ENCODE data around the gene CD160. TPM values are rescaled to one million over a fixed set of nuclear protein-coding genes. Genes with fewer than 3 reads are reported as not detected.
"Not testable (repeated sequence)": the region's sequence is repeated elsewhere in the genome, so short reads cannot be mapped to it uniquely, and the experiment has no call there.

CD160 gene
- total and polyA plus RNA-seq, 2 of the 13 experiments (the other 11 are each of a cell fraction or from before 2014, with no cell fraction given), result 0.09 TPM; not detected in 1

GRCh38 chr1:145768004-145768403 is 48.7 kb downstream of the CD160 start:
- intact Hi-C loops (cut with micrococcal nuclease; ENCODE audit: unreplicated experiment); H3K79me2 ChIP-seq (ENCODE audit: insufficient read depth, low read length); FAIRE-seq; H3K4me2 ChIP-seq (ENCODE audit: low read depth, low read length); H4K20me1 ChIP-seq (ENCODE audit: insufficient read depth, low read length); H2AFZ ChIP-seq (ENCODE audit: low read length); H3K27me3 ChIP-seq (ENCODE audit: control insufficient read depth in 1 of 2, insufficient read depth in 2 of 2, low read length in 2 of 2); H3K27ac ChIP-seq (ENCODE audit: extremely low read length, insufficient read depth, low read length); H3K9me3 ChIP-seq (ENCODE audit: low read length); DNase-seq (ENCODE audit: low spot score); BruUV-seq (replicated peaks); CTCF ChIA-PET (ENCODE audit: low intra/inter-chr PET ratio, low total read pairs); H3K9ac ChIP-seq (ENCODE audit: insufficient read depth, low read depth, low read length); H3K4me3 ChIP-seq (replicated peaks in 1 of 3; ENCODE audit: insufficient read depth in 1 of 3, low read depth in 2 of 3, low read length in 3 of 3); POLR2A ChIA-PET: not testable (repeated sequence)
- peak; percentile 44 for ATAC-seq
- WGBS (ENCODE audit: low lambda C conversion rate), result 98% methylated on average over 9 of the region's 10 CpGs
- in situ Hi-C loops (cut with HindIII; ENCODE audit: extremely low pct_ligation_motif_present, low pct_unique_long_range_greater_than_20kb), result loop anchor here (10.0 kb wide), 1 partner anchor 57 kb away; the partner anchor contains the start of genes POLR3C and RNF115
- Histone ChIP-seq H3K4me1 (ENCODE audit: insufficient read depth, low read length) (peaks cover 11% of the 10 kb centered on the region), H3K36me3 (replicated peaks in 1 of 2; ENCODE audit: control insufficient read depth in 1 of 2, insufficient read depth in 2 of 2, low read length in 2 of 2) (peaks cover 5 to 12% of the 10 kb centered on the region in 2 experiments; a peak in 4 of 5 replicates)

- in situ Hi-C loops (cut with HindIII; ENCODE audit: extremely low pct_ligation_motif_present, low pct_unique_long_range_greater_than_20kb), result no loop called here
- intact Hi-C loops (cut with micrococcal nuclease; ENCODE audit: unreplicated experiment), result no loop called here
- BruUV-seq (replicated peaks), result no TSS peak
- TF ChIP-seq FOXA1 (IDR thresholded peaks at IDR 0.05), result no peak
- no peak for TF ChIP-seq FOXA1 (CRISPR knock-in tag; IDR thresholded peaks at IDR 0.05)
- no peak for TF ChIP-seq HOXA3 (CRISPR knock-in tag; IDR thresholded peaks at IDR 0.05)
- no peak for TF ChIP-seq MEIS1 (CRISPR knock-in tag; IDR thresholded peaks at IDR 0.05; ENCODE audit: borderline replicate concordance)
- TF ChIP-seq KMT2A (CRISPR knock-in tag; IDR thresholded peaks at IDR 0.05), result no peak
- TF ChIP-seq ZBTB49 (CRISPR knock-in tag; IDR thresholded peaks at IDR 0.05; ENCODE audit: borderline replicate concordance), result no peak
- TF ChIP-seq NCOA2 (CRISPR knock-in tag; IDR thresholded peaks at IDR 0.05), result no peak
- no peak for TF ChIP-seq PHF20 (CRISPR knock-in tag; IDR thresholded peaks at IDR 0.05)
- no peak for TF ChIP-seq DMTF1 (CRISPR knock-in tag; IDR thresholded peaks at IDR 0.05)
- TF ChIP-seq ZNF343 (CRISPR knock-in tag; IDR thresholded peaks at IDR 0.05), result no peak
- TF ChIP-seq ARID5B (CRISPR knock-in tag; IDR thresholded peaks at IDR 0.05), result no peak
Measured at GRCh38 chr1:145771056-145771455, 51.8 kb downstream of the CD160 start.

More at GRCh38 chr1:145771056-145771455, 51.8 kb downstream of the CD160 start:
- no peaks in the 10 kb centered on the region for H3K79me2 ChIP-seq (ENCODE audit: insufficient read depth, low read length)
- no peak overlapping the region for H3K4me2 ChIP-seq (ENCODE audit: low read depth, low read length)
- H3K27ac ChIP-seq (ENCODE audit: extremely low read length, insufficient read depth, low read length), result no peak overlapping the region
- WGBS (ENCODE audit: low lambda C conversion rate), result 96% methylated on average over 1 of the region's 1 CpG
- no peak overlapping the region for H2AFZ ChIP-seq (ENCODE audit: low read length)
- ChIA-PET CTCF (ENCODE audit: low intra/inter-chr PET ratio, low total read pairs) (no interaction called here), POLR2A (no interaction called here)
- H3K36me3 ChIP-seq (replicated peaks in 1 of 2; ENCODE audit: control insufficient read depth in 1 of 2, insufficient read depth in 2 of 2, low read length in 2 of 2), result peaks cover 5 to 12% of the 10 kb centered on the region in 2 experiments; a peak in 4 of 5 replicates
- no peak for ATAC-seq
- H3K4me1 ChIP-seq (ENCODE audit: insufficient read depth, low read length), result peaks cover 9% of the 10 kb centered on the region
- H4K20me1 ChIP-seq (ENCODE audit: insufficient read depth, low read length), result no peaks in the 10 kb centered on the region
- H3K9ac ChIP-seq (ENCODE audit: insufficient read depth, low read depth, low read length), result no peak overlapping the region
- no peaks in the 10 kb centered on the region for H3K27me3 ChIP-seq (ENCODE audit: control insufficient read depth in 1 of 2, insufficient read depth in 2 of 2, low read length in 2 of 2)
- DNase-seq (ENCODE audit: low spot score), result no peak
- H3K9me3 ChIP-seq (ENCODE audit: low read length), result no peaks in the 10 kb centered on the region
- FAIRE-seq, result no peak
- H3K4me3 ChIP-seq (replicated peaks in 1 of 3; ENCODE audit: insufficient read depth in 1 of 3, low read depth in 2 of 3, low read length in 3 of 3), result no peak overlapping the region
